ENCODE data around the gene PUSL1.

The PUSL1 gene

DNA sequence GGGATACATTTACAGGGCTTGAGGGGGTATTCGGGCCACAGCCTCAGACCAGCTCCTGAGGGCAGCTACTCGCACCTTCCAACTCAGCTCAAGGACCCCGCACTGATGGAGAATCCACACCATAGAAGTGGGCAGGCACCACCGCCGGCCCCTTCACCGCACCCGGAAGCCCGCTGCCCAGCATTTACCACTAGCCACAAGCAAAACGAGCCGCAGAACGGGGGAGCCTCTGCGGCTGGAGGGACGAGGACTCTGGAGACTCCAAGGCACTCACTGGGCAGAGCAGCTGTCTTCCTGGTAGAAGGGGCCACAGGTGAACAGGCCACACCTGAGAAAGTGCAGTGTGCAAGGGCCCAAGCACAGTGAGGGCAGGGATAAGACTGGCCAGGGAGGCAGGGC lies 40.1 kb upstream of the PUSL1 start:
- CTCF ChIA-PET, result interaction anchor here (2.8 kb wide), 1 partner anchor 147 kb away, joined by 10 read pairs; no protein-coding TSS in a partner anchor
- POLR2A ChIA-PET, result no interaction called here
- H3K4me3 ChIP-seq (ENCODE audit: low read depth, low read length), result no peak overlapping the region

DNA sequence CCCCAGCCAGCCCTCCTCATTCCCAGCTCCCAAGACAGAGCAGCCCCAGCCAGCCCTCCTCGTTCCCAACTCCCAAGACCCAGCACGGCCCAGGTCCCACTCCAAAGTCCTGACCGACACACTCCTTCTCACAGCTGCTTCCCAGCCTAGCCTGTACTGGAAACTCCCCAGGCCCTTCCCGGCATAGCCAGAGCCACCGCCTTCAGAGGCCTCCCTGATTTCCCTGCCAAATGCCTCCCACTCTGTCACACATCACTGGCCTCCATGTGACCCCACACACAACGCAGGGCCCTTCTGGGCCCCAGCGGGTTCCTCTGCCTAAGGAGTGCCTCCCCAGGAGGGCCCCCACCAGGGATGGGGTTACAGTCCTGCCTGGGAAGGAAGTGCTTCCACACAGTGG lies 37.6 kb upstream of the PUSL1 start:
- ChIA-PET CTCF (interaction anchor here (1.1 to 2.8 kb wide), 3 partner anchors 15 to 148 kb away, joined by 3 to 10 read pairs (median 3); no protein-coding TSS in a partner anchor), POLR2A (interaction anchor here (1.0 kb wide), 1 partner anchor 31 kb away, joined by 3 read pairs; no protein-coding TSS in a partner anchor)
- no peak for DNase-seq (ENCODE audit: low read depth, low spot score)
- TF ChIP-seq, protein P1, sequence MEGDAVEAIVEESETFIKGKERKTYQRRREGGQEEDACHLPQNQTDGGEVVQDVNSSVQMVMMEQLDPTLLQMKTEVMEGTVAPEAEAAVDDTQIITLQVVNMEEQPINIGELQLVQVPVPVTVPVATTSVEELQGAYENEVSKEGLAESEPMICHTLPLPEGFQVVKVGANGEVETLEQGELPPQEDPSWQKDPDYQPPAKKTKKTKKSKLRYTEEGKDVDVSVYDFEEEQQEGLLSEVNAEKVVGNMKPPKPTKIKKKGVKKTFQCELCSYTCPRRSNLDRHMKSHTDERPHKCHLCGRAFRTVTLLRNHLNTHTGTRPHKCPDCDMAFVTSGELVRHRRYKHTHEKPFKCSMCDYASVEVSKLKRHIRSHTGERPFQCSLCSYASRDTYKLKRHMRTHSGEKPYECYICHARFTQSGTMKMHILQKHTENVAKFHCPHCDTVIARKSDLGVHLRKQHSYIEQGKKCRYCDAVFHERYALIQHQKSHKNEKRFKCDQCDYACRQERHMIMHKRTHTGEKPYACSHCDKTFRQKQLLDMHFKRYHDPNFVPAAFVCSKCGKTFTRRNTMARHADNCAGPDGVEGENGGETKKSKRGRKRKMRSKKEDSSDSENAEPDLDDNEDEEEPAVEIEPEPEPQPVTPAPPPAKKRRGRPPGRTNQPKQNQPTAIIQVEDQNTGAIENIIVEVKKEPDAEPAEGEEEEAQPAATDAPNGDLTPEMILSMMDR (IDR thresholded peaks at IDR 0.05; ENCODE audit: insufficient read depth, low read length, missing control alignments), result no peak
- H3K4me3 ChIP-seq (ENCODE audit: low read depth, low read length), result no peak overlapping the region

More for the DNA sequence above, 40.1 kb upstream of the PUSL1 start:
- no peak for DNase-seq (ENCODE audit: low read depth, low spot score)
- TF ChIP-seq, protein P1 (IDR thresholded peaks at IDR 0.05; ENCODE audit: insufficient read depth, low read length, missing control alignments), result no peak

DNA sequence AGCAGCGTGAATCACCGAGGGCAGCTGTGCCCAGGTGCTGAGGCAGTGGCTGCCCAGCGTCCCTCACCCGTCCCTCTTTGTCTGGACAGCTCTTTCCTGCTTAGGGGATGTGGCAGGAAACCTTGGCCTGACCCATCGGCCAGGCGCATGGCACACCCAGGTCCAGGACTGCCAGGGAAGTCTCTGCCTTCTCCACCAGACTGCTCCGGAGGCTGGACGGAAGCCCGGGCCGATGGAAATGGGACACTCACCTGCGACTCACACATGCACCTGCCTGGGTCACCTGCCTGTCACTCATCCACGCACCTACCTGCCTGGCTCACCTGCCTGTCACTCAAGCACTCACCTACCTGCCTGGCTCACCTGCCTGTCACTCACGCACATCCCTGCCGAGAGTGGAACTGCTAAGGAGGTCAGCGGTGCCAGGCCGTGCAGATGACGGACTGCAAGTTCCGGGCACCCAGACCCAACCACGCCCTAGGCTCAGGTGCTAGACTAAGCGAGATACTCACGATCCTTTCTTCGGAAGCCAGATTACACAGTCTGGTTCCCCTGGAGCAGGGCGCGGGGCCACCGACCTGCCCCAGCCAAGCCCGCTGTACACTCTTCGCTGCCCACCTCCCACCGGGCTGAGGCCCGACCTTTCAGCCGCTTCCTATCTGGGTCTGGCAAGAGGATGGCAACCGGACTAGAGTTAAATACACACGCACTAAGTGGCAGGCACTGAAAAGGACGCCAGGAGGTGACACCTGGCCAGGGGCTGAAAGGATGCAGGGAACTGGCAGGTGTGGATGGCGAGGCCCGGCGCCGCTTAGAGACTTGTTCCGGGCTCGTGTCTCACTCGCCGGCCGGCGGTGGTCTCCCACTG lies 35.8 kb upstream of the PUSL1 start:
- POLR2A ChIA-PET, result interaction anchor here (1.4 kb wide), 1 partner anchor 8 kb away, joined by 10 read pairs; no protein-coding TSS in a partner anchor
- no peak for DNase-seq (ENCODE audit: low read depth, low spot score)
- TF ChIP-seq, protein P1 (IDR thresholded peaks at IDR 0.05; ENCODE audit: insufficient read depth, low read length, missing control alignments), result no peak
- peak overlapping the region; percentile 83 for H3K4me3 ChIP-seq (ENCODE audit: low read depth, low read length)
- CTCF ChIA-PET, result interaction anchor here (2.8 kb wide), 1 partner anchor 150 kb away, joined by 10 read pairs; no protein-coding TSS in a partner anchor

DNA sequence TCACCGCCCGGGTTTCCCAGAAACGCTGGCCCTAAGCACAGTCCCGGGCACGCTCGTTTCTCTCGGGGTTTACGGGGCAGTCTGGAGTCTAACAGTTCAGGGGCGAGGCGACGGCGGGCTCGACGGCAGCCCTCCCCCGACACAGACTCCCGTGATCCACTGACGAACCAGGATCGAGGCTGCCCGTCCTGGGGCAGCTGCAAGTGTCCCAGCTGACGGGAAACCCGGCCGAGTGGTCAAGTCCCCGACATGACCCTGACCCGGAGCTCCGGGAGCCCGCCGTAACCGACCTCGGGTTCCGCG lies 35.2 kb upstream of the PUSL1 start:
- CTCF ChIA-PET, result interaction anchor here (1.7 kb wide), 1 partner anchor 32 kb away, joined by 5 read pairs; no protein-coding TSS in a partner anchor
- TF ChIP-seq, protein P1 (IDR thresholded peaks at IDR 0.05; ENCODE audit: insufficient read depth, low read length, missing control alignments), result no peak
- POLR2A ChIA-PET, result interaction anchor here (1.4 kb wide), 1 partner anchor 9 kb away, joined by 10 read pairs; no protein-coding TSS in a partner anchor
- DNase-seq (ENCODE audit: low read depth, low spot score), result no peak
- peak overlapping the region; percentile 83 for H3K4me3 ChIP-seq (ENCODE audit: low read depth, low read length)

DNA sequence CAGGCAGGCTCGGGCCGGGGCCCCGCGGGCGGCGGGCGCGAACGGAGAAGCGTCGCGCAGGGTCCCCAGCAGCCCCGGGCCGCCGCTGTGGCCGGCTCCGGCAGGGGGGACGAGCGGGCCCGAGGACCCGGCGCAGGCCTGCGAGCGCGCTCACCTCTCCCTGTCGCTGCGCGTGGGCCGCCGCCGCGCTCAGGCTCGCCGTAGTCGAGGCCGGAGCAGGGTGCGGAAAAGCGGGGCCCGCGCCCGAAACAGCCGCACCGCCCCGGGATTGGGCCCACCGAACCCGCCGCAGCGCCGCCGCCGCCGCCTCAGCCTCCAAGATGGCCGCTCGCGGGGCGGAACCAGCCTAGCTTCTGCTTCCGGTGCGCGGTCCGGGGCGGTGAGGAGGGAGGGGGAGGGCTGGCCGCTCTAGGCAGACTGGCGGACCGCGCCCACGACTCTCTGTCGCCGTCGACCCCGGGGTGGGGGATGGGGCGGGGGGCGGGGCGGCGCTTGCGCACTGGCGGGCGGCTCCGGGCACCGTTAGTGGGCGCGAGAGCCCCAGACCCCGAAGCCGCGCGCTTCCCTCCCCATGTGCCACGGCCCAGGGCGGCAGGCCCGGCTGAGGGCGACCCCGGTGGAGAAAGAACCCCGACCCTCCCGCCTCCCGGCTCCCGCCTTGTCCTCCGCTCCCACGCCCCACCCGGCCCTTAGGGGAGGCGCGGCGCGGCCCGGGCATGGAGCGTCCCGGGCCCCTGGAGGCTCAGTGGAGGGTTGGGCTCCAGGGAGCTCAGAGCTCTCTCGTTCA lies 34.7 kb upstream of the PUSL1 start, which contains the start of gene UBE2J2:
UBE2J2 (minus strand) TSS at position 343 of the 787 bp plus-strand sequence. CDS start 5,862 bp downstream, outside the sequence.
- H3K4me3 ChIP-seq (ENCODE audit: low read depth, low read length), result peak within 1 kb of the TSS; percentile 83
- peak; percentile 47 for DNase-seq (ENCODE audit: low read depth, low spot score)
- TF ChIP-seq, protein P1 (IDR thresholded peaks at IDR 0.05; ENCODE audit: insufficient read depth, low read length, missing control alignments), result peak; percentile 11
- POLR2A ChIA-PET, result interaction anchor here (0.5 to 1.4 kb wide), 2 partner anchors 9 to 319 kb away, joined by 3 to 10 read pairs; no protein-coding TSS in a partner anchor
- CTCF ChIA-PET, result interaction anchor here (1.3 to 2.2 kb wide), 5 partner anchors 9 to 210 kb away, joined by 3 to 12 read pairs (median 4); no protein-coding TSS in a partner anchor
